Calu3 (cell line): ENCODE results near the gene WDCP. TPM values are rescaled to one million over a fixed set of nuclear protein-coding genes. Genes with fewer than 3 reads are reported as not detected.

Experiments
- BruUV-seq: library from RNA; stranded (reverse); fragments of 400-500 nt; replicated peaks from 2 replicates; lab custom pipeline; 2021; lab: Mats Ljungman, UMichigan
- CTCF ChIA-PET: fragments of 300-600 bp; sonication (Branson Sonifier 250); formaldehyde crosslinking; loops from one replicate; lab custom pipeline; 2022; ENCODE audit warnings: antibody characterized with exemption; lab: Charles Lee
- DNase-seq: peaks from one replicate; pipeline ENCODE4 v3.0.0; 2022
- H3K27ac Mint-ChIP-seq: one replicate; pipeline ENCODE4 v1.8.0; 2022; ENCODE audit warnings: mixed read lengths; ENCODE audit not compliant: unreplicated experiment
- H3K27me3 Mint-ChIP-seq: one replicate; pipeline ENCODE4 v1.8.0; 2022; ENCODE audit warnings: mixed read lengths; ENCODE audit not compliant: unreplicated experiment
- H3K36me3 Mint-ChIP-seq: one replicate; pipeline ENCODE4 v1.8.0; 2022; ENCODE audit warnings: mild to moderate bottlenecking, moderate library complexity, mixed read lengths; ENCODE audit not compliant: insufficient read depth, unreplicated experiment
- H3K4me1 Mint-ChIP-seq: one replicate; pipeline ENCODE4 v1.8.0; 2022; ENCODE audit warnings: mild to moderate bottlenecking, low read depth, mixed read lengths; ENCODE audit not compliant: unreplicated experiment
- H3K4me3 Mint-ChIP-seq: one replicate; pipeline ENCODE4 v1.8.0; 2022; ENCODE audit warnings: mild to moderate bottlenecking, low read depth, moderate library complexity, mixed read lengths; ENCODE audit not compliant: unreplicated experiment
- H3K9me3 Mint-ChIP-seq: one replicate; pipeline ENCODE4 v1.8.0; 2022; ENCODE audit warnings: low read depth, mixed read lengths; ENCODE audit not compliant: unreplicated experiment
- intact Hi-C: fragments of 100-400 bp; cut with micrococcal nuclease; formaldehyde crosslinking; loops from one replicate; pipeline ENCODE4 v1.10.0; 2022; ENCODE audit not compliant: unreplicated experiment
- total RNA-seq: library from RNA; stranded (reverse); gene quantifications from 2 replicates; pipeline ENCODE4 v1.2.3, GENCODE V29; 2022
- TF ChIP-seq, protein P1 (sequence below): fragments of 200-600 bp; IDR thresholded peaks from one replicate; pipeline ENCODE4 v1.8.0; 2022; ENCODE audit warnings: antibody characterized with exemption; ENCODE audit not compliant: unreplicated experiment

The WDCP gene
- total RNA-seq, 1 experiment from 2014 or later, result 17.2 TPM

- TF ChIP-seq, protein P1, sequence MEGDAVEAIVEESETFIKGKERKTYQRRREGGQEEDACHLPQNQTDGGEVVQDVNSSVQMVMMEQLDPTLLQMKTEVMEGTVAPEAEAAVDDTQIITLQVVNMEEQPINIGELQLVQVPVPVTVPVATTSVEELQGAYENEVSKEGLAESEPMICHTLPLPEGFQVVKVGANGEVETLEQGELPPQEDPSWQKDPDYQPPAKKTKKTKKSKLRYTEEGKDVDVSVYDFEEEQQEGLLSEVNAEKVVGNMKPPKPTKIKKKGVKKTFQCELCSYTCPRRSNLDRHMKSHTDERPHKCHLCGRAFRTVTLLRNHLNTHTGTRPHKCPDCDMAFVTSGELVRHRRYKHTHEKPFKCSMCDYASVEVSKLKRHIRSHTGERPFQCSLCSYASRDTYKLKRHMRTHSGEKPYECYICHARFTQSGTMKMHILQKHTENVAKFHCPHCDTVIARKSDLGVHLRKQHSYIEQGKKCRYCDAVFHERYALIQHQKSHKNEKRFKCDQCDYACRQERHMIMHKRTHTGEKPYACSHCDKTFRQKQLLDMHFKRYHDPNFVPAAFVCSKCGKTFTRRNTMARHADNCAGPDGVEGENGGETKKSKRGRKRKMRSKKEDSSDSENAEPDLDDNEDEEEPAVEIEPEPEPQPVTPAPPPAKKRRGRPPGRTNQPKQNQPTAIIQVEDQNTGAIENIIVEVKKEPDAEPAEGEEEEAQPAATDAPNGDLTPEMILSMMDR, result no peak
- intact Hi-C loops, result no loop called here
- no peak for DNase-seq
- Mint-ChIP-seq H3K4me1 (peaks cover 9% of the 10 kb centered on the region), H3K27me3 (no peaks in the 10 kb centered on the region), H3K36me3 (no peaks in the 10 kb centered on the region), H3K4me3 (no peak overlapping the region), H3K9me3 (no peaks in the 10 kb centered on the region), H3K27ac (no peak overlapping the region)
- CTCF ChIA-PET, result no interaction called here
- BruUV-seq, result no TSS peak
Observed at GRCh38 chr2:24055750-24056149, 8.6 kb upstream of the WDCP start.

DNA sequence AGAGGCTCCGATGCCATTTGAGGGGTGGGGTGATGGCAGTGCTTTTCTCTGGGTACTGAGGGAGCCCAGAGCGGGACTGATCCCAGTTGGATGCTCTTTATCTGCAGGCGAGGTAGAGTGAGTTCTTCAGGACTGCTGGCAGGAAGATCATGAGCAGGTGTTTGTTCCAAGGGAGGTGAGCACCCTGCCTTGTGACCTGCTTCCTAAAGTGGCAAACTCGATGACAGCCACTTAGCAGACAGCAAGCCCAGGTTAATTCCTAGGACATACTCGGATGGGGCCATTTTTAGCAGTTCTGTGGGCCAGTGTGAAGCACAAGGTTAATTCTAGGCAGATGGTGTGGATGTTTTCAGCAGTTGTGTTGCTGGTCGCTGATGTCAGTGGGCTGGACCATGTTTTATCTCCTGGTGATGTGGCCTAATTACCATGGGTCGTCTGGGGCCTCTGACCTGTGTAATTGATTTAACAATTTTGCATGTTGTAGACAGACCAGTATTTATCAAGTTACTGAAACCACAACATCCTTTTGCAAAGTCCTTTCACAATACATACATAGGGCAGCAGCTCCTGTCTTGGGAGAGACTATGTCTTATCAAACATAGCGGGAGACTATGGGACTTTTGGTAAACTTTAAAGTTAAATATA lies 7.3 kb upstream of the WDCP start:
- no peak overlapping the region for H3K27ac Mint-ChIP-seq
- TF ChIP-seq, protein P1, result no peak
- no peak for DNase-seq
- peaks cover 8% of the 10 kb centered on the region for H3K36me3 Mint-ChIP-seq
- no TSS peak for BruUV-seq
- H3K4me1 Mint-ChIP-seq, result peaks cover 9% of the 10 kb centered on the region
- CTCF ChIA-PET, result no interaction called here
- no peaks in the 10 kb centered on the region for H3K9me3 Mint-ChIP-seq
- no peak overlapping the region for H3K4me3 Mint-ChIP-seq
- intact Hi-C loops, result no loop called here
- no peaks in the 10 kb centered on the region for H3K27me3 Mint-ChIP-seq

DNA sequence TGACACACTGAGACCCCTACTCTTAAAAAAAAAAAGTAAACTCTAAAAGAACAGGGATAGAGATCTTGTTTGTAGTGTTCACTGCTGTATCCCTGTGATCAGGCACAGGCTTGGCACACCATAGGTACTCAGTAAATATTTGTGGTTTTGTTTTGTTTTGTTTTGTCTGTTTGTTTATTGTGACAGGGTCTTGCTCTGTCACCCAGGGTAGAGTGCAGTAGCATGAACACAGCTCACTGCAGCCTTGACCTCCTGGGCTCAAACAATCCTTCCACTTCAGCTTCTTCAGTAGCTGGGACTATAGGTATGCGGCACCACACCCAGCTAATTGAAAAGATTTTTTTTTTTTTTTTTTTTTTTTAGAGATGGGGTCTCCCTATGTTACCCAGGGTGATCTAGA lies 5.8 kb upstream of the WDCP start:
- Mint-ChIP-seq H3K27me3 (no peaks in the 10 kb centered on the region), H3K9me3 (no peaks in the 10 kb centered on the region)
- CTCF ChIA-PET, result no interaction called here

DNA sequence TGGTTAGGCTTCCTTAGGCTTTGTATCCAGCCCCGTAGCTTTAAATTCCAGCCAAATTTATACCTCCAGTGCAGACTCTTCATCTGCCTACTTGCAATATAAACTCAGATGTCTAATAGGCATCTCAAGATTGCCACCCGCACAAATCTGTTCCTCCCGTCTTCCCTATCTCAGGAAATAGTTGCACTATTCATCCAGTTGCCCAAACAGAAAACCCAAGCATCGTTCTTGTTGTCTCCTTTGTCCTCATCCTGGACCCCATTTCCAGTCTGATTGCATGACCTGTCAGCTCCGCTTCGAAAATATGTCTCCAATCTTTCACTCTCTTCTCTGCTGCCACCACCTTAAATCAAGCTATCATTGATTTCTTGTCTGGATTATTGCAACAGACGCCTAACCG lies 4.6 kb upstream of the WDCP start:
- Mint-ChIP-seq H3K27me3 (no peaks in the 10 kb centered on the region), H3K27ac (no peak overlapping the region), H3K9me3 (no peaks in the 10 kb centered on the region), H3K4me1 (no peaks in the 10 kb centered on the region), H3K36me3 (peaks cover 26% of the 10 kb centered on the region), H3K4me3 (no peak overlapping the region)
- TF ChIP-seq, protein P1, result no peak
- intact Hi-C loops, result no loop called here
- no TSS peak for BruUV-seq
- no peak for DNase-seq
- CTCF ChIA-PET, result interaction anchor here (0.6 kb wide), 1 partner anchor 524 kb away, joined by 4 read pairs; no protein-coding TSS in a partner anchor

More for the DNA sequence above, 5.8 kb upstream of the WDCP start:
- Mint-ChIP-seq H3K4me3 (no peak overlapping the region), H3K27ac (no peak overlapping the region), H3K36me3 (peaks cover 17% of the 10 kb centered on the region), H3K4me1 (peaks cover under 1% of the 10 kb centered on the region)
- no peak for DNase-seq
- TF ChIP-seq, protein P1, result no peak
- intact Hi-C loops, result no loop called here
- BruUV-seq, result no TSS peak
